Suprapubic skin (tissue), 3 donors: Measurements from ENCODE around the gene EP400.

ENCODE experiments used
- POLR2A ChIP-seq, 2 donors: fragments of 450-650 bp; IDR thresholded peaks; one replicate each; pipeline ENCODE4 v1.6.1; 2017; ENCODE audit warnings: antibody characterized with exemption in 2 of 2, mild to moderate bottlenecking in 2 of 2, moderate library complexity in 2 of 2
- TF ChIP-seq, protein P1 (sequence below), 2 donors: fragments of 200-600 bp in 1 of 2; fragments of 450-650 bp in 1 of 2; sonication (generic) in 1 of 2; IDR thresholded peaks; one replicate each; pipeline ENCODE4 v1.5.1; 2016 to 2019; ENCODE audit warnings: antibody characterized with exemption in 2 of 2, mild to moderate bottlenecking in 1 of 2, moderate library complexity in 1 of 2

DNA sequence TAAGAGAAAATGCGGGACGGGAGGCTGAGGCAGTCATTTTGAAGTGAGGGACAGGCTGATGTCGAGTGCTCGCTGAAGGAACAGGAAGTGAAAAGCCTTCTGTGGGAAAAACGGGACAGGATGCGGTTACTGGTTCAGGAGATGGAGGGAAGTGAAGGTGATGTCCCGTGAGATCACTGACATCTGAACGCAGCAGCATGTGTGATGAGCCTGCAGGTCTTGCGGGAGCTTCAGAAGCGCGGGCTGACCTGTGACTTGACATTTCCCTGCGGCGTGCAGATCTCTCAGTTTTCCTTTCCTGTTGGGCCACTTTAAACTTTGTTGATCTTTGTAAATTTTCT, 116.6 kb downstream of the EP400 start:
- no peak for TF ChIP-seq POLR2A (IDR thresholded peaks at IDR 0.05)
- TF ChIP-seq, protein P1, sequence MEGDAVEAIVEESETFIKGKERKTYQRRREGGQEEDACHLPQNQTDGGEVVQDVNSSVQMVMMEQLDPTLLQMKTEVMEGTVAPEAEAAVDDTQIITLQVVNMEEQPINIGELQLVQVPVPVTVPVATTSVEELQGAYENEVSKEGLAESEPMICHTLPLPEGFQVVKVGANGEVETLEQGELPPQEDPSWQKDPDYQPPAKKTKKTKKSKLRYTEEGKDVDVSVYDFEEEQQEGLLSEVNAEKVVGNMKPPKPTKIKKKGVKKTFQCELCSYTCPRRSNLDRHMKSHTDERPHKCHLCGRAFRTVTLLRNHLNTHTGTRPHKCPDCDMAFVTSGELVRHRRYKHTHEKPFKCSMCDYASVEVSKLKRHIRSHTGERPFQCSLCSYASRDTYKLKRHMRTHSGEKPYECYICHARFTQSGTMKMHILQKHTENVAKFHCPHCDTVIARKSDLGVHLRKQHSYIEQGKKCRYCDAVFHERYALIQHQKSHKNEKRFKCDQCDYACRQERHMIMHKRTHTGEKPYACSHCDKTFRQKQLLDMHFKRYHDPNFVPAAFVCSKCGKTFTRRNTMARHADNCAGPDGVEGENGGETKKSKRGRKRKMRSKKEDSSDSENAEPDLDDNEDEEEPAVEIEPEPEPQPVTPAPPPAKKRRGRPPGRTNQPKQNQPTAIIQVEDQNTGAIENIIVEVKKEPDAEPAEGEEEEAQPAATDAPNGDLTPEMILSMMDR (IDR thresholded peaks at IDR 0.05), result no peak
